GM23338 (cell line): ENCODE data around the gene SRMS. TPM values are rescaled to one million over a fixed set of nuclear protein-coding genes. Genes with fewer than 3 reads are reported as not detected.
A peak's percentile ranks its signal among the peaks of the same experiment; 100 is the strongest.

Experiments
- ATAC-seq: fragments of 200-7000 bp; cut with Tn5 transposase; 3 replicates; pipeline ENCODE4 v1.9.1; 2020
- DNase-seq: peaks from one replicate; pipeline ENCODE4 v3.0.0-alpha.2; 2015; ENCODE audit warnings: low spot score
- H2AFZ ChIP-seq: fragments of 200-600 bp; sonication (generic); 2 replicates; pipeline ENCODE4 v1.8.0; 2016; ENCODE audit warnings: antibody characterized with exemption, mild to moderate bottlenecking, moderate library complexity
- H3F3A ChIP-seq: fragments of 200-600 bp; sonication (generic); replicated peaks from 2 replicates; pipeline ENCODE4 v1.8.0; 2017; ENCODE audit warnings: antibody characterized with exemption, mixed run types, low read depth
- H3K27ac ChIP-seq: fragments of 200-600 bp; sonication (generic); 2 replicates; pipeline ENCODE4 v1.6.1; 2016; ENCODE audit warnings: low read depth
- H3K27me3 ChIP-seq: fragments of 200-600 bp; sonication (generic); 2 replicates; pipeline ENCODE4 v1.8.0; 2016; ENCODE audit warnings: mild to moderate bottlenecking, mixed run types, moderate library complexity; ENCODE audit not compliant: insufficient read depth
- H3K36me3 ChIP-seq: fragments of 200-600 bp; sonication (generic); 2 replicates; pipeline ENCODE4 v1.8.0; 2016; ENCODE audit warnings: mild to moderate bottlenecking; ENCODE audit not compliant: insufficient read depth
- H3K4me1 ChIP-seq: fragments of 200-600 bp; sonication (generic); 2 replicates; pipeline ENCODE4 v1.8.0; 2016; ENCODE audit warnings: mild to moderate bottlenecking, moderate library complexity; ENCODE audit not compliant: insufficient read depth
- H3K4me2 ChIP-seq: fragments of 200-600 bp; sonication (generic); 2 replicates; pipeline ENCODE4 v1.7.1; 2017; ENCODE audit warnings: mixed run types
- H3K4me3 ChIP-seq: fragments of 200-600 bp; sonication (generic); 2 replicates; pipeline ENCODE4 v1.6.1; 2016; ENCODE audit warnings: mixed run types
- H3K79me2 ChIP-seq: fragments of 200-600 bp; sonication (generic); replicated peaks from 2 replicates; pipeline ENCODE4 v1.8.0; 2017; ENCODE audit warnings: mild to moderate bottlenecking; ENCODE audit not compliant: insufficient read depth
- H3K9me2 ChIP-seq: fragments of 200-600 bp; sonication (generic); 2 replicates; pipeline ENCODE4 v1.8.0; 2017; ENCODE audit not compliant: insufficient read depth
- H4K20me1 ChIP-seq: fragments of 200-600 bp; sonication (generic); replicated peaks from 2 replicates; pipeline ENCODE4 v1.8.0; 2017; ENCODE audit warnings: mild to moderate bottlenecking; ENCODE audit not compliant: insufficient read depth
- H3K27ac Mint-ChIP-seq: 2 replicates; pipeline ENCODE4 v1.8.0; 2020; ENCODE audit warnings: inconsistent platforms, mild to moderate bottlenecking, moderate library complexity, mixed read lengths
- H3K27me3 Mint-ChIP-seq: 3 replicates; pipeline ENCODE4 v1.8.0; 2022; ENCODE audit warnings: low read depth, mild to moderate bottlenecking, moderate library complexity, mixed read lengths, inconsistent platforms; ENCODE audit not compliant: insufficient read depth, poor library complexity
- H3K36me3 Mint-ChIP-seq: 3 replicates; pipeline ENCODE4 v1.8.0; 2021; ENCODE audit warnings: low read depth, mild to moderate bottlenecking, inconsistent platforms, moderate library complexity, mixed read lengths
- H3K4me1 Mint-ChIP-seq: 3 replicates; pipeline ENCODE4 v1.8.0; 2020; ENCODE audit warnings: mild to moderate bottlenecking, inconsistent platforms, mixed read lengths
- H3K4me3 Mint-ChIP-seq: 3 replicates; pipeline ENCODE4 v1.8.0; 2021; ENCODE audit warnings: moderate library complexity, mild to moderate bottlenecking, inconsistent platforms, mixed read lengths
- H3K9me3 Mint-ChIP-seq: 3 replicates; pipeline ENCODE4 v1.8.0; 2020; ENCODE audit warnings: moderate library complexity, mild to moderate bottlenecking, inconsistent platforms, mixed read lengths
- EZH2phosphoT487 ChIP-seq: fragments of 200-600 bp; sonication (generic); IDR thresholded peaks from one replicate; pipeline ENCODE4 v1.8.1; 2018; ENCODE audit warnings: antibody characterized with exemption; ENCODE audit not compliant: unreplicated experiment
- POLR2AphosphoS5 ChIP-seq: IDR thresholded peaks from 2 replicates; pipeline ENCODE4 v1.6.1; 2016; ENCODE audit warnings: antibody characterized with exemption, low read depth
- ZNF331 ChIP-seq: fragments of 250-450 bp; sonication (Bioruptor Pico); IDR thresholded peaks from 2 replicates; pipeline ENCODE4 v1.5.0; 2020; ENCODE audit warnings: low read depth, mild to moderate bottlenecking, moderate library complexity
- ZNF462 ChIP-seq: fragments of 250-450 bp; sonication (Bioruptor Pico); IDR thresholded peaks from 2 replicates; pipeline ENCODE4 v1.5.0; 2020; ENCODE audit warnings: mild to moderate bottlenecking, moderate library complexity
- polyA plus RNA-seq: library from polyadenylated mRNA; unstranded; fragments of >200 nt; fragmentation: Nextera tagmentation; extraction: Ambion mirVana; gene quantifications from 2 replicates; pipeline ENCODE4 v1.2.1, GENCODE V29; 2016
- total RNA-seq: library from RNA; depleted of rRNA; stranded (reverse); fragments of >200 nt; shearing (Covaris generic); gene quantifications from 2 replicates; pipeline ENCODE4 v1.2.3, GENCODE V29; 2014
- TF ChIP-seq, protein P1 (sequence below): IDR thresholded peaks from one replicate; pipeline ENCODE4 v1.6.1; 2018; ENCODE audit warnings: antibody characterized with exemption; ENCODE audit not compliant: unreplicated experiment

SRMS gene
- total and polyA plus RNA-seq, 2 experiments from 2014 or later = 0.23 to 0.59 TPM

DNA sequence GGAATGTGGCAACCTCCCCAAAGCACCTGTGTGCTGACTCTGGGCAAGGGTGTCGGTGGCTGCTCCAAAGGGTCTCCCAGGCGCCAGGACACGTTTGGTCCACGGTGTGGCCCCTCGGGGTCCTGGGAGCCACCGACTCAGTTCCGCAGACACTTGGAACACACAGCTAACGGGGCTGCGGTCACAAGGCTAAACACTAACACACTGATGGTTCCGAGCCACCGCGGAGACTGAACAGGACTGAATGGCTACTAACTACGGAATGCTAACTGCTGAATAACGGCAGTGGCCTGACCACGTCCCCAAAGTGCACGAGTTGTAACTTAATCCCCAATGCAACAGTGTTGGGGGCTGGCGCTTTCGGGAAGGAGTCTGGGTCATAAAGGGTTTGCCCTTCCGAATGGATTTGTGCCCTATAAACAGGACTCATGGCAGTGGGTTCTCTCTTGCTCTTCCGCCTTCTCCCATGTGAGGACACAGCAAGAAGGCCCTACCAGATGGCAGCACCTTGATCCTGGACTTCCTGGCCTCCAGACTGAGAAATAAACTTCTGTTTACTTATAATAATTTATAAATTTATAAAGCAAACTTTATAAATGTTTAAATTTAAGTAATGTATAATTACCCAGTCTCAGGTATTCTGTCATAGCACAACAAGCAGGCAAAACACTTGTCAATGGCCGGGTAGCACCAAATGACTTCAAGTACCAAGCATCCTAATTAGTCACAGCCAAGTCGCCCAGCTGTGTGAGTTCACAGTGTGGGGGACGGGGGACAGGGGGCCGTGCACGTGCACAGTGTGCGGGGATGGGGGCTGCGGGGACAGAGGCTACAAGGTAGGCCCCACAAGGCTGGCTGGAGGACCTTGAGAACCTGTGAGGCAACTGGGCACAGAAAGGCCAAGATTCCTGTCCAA lies 46.4 kb downstream of the SRMS start (continued):
- TF ChIP-seq ZNF462 (no peak), POLR2AphosphoS5 (no peak), ZNF331 (no peak), EZH2phosphoT487 (no peak)

GRCh38 chr20:63500151-63500901 lies 47.2 kb downstream of the SRMS start:
- H3K4me1 ChIP-seq = peaks cover 20% of the 10 kb centered on the region
- no peak overlapping the region for H3K27ac ChIP-seq
- Mint-ChIP-seq H3K27ac (no peak overlapping the region), H3K4me3 (peak overlapping the region; percentile 57; the same call in 1 of the 3 replicates), H3K4me1 (peaks cover 5% of the 10 kb centered on the region; the same call in 2 of the 3 replicates), H3K9me3 (peaks cover 11% of the 10 kb centered on the region; the same call in 1 of the 3 replicates), H3K27me3 (peaks cover 28% of the 10 kb centered on the region), H3K36me3 (no peaks in the 10 kb centered on the region; the same call in 2 of the 3 replicates)
- ATAC-seq (no peak), DNase-seq (no peak)
- H4K20me1 ChIP-seq = no peaks in the 10 kb centered on the region
- no peak overlapping the region for H2AFZ ChIP-seq
- peaks cover 36% of the 10 kb centered on the region for H3K27me3 ChIP-seq
- TF ChIP-seq, protein P1, sequence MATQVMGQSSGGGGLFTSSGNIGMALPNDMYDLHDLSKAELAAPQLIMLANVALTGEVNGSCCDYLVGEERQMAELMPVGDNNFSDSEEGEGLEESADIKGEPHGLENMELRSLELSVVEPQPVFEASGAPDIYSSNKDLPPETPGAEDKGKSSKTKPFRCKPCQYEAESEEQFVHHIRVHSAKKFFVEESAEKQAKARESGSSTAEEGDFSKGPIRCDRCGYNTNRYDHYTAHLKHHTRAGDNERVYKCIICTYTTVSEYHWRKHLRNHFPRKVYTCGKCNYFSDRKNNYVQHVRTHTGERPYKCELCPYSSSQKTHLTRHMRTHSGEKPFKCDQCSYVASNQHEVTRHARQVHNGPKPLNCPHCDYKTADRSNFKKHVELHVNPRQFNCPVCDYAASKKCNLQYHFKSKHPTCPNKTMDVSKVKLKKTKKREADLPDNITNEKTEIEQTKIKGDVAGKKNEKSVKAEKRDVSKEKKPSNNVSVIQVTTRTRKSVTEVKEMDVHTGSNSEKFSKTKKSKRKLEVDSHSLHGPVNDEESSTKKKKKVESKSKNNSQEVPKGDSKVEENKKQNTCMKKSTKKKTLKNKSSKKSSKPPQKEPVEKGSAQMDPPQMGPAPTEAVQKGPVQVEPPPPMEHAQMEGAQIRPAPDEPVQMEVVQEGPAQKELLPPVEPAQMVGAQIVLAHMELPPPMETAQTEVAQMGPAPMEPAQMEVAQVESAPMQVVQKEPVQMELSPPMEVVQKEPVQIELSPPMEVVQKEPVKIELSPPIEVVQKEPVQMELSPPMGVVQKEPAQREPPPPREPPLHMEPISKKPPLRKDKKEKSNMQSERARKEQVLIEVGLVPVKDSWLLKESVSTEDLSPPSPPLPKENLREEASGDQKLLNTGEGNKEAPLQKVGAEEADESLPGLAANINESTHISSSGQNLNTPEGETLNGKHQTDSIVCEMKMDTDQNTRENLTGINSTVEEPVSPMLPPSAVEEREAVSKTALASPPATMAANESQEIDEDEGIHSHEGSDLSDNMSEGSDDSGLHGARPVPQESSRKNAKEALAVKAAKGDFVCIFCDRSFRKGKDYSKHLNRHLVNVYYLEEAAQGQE = no peak
- TF ChIP-seq EZH2phosphoT487 = no peak
- no peaks in the 10 kb centered on the region for H3K9me2 ChIP-seq
- H3K4me2 ChIP-seq = no peak overlapping the region
- no peaks in the 10 kb centered on the region for H3K36me3 ChIP-seq
- no peaks in the 10 kb centered on the region for H3F3A ChIP-seq
- H3K79me2 ChIP-seq = no peaks in the 10 kb centered on the region
- H3K4me3 ChIP-seq = no peak overlapping the region
